HG03558 (cell line): Measurements from ENCODE around the gene KDM4B.

Source experiments
- ATAC-seq: cut with Tn5 transposase; IDR thresholded peaks from one replicate; pipeline ENCODE4 v1.9.1; 2021; ENCODE audit warnings: moderate number of reproducible peaks; ENCODE audit not compliant: unreplicated experiment; ENCODE audit errors: extremely low read depth

KDM4B gene

GRCh38 chr19:5097959-5098623 lies 129.2 kb downstream of the KDM4B start:
- no peak for ATAC-seq

GRCh38 chr19:5098646-5099045 lies 129.7 kb downstream of the KDM4B start:
- no peak for ATAC-seq

DNA sequence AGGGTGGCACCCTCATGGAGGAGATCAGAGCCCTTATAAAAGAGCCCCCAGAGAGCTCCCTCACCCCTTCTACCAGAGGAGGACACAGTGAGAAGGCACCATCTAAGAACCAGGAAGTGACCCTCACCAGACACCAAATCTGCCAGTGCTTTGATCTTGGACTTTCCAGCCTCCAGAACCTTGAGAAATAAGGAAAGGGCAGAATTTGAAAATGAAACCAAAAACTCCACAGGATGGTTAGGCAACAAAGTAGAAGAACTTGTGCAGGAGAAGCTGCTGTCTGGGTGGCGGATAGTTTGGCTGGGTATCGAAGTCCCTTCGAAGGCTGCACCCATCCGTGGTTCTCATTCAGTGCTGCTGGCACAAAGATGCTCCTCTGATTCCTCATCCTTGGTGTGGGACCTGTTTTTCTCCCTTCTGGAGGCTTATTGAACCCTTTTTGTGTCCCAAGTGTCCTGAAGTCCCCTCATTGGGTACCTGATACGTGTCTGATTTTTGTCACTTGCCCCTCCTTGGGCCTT lies 130.8 kb downstream of the KDM4B start:
- ATAC-seq: no peak

GRCh38 chr19:5101871-5102270 lies 133.0 kb downstream of the KDM4B start:
- no peak for ATAC-seq

- no peak for ATAC-seq
Measured at GRCh38 chr19:5102520-5102919, 133.6 kb downstream of the KDM4B start.

DNA sequence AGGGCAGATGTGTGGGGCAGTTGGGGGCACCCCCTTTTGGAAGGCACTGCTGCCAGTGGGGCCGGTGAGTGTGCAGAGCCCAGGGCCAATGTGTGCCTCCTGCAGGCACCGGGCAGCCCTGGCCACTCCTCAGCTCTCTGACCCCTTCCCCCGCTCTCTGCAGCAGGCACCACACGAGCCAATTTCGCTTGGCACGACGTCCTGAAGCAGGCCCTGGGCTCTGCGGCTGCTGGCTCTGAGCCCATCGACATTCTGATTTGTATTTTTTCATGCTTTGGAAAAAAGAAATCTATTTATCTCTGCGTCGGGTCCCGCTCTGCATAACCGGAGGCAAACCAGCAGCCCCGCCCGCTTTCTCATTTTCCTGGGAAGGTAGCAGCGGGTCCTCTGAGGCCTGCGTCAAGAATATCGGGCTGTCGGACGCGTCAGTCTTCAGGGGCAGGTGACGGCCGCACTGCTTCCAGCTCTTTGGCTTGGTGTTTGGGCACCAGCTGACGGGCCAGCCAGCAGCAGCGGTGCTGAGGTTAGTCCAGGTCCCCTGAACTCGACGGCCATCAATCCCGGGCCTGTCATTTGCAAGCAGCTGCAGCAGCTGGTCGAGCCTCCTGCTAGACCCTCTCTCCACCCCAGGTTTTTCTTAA lies 134.3 kb downstream of the KDM4B start:
- no peak for ATAC-seq

DNA sequence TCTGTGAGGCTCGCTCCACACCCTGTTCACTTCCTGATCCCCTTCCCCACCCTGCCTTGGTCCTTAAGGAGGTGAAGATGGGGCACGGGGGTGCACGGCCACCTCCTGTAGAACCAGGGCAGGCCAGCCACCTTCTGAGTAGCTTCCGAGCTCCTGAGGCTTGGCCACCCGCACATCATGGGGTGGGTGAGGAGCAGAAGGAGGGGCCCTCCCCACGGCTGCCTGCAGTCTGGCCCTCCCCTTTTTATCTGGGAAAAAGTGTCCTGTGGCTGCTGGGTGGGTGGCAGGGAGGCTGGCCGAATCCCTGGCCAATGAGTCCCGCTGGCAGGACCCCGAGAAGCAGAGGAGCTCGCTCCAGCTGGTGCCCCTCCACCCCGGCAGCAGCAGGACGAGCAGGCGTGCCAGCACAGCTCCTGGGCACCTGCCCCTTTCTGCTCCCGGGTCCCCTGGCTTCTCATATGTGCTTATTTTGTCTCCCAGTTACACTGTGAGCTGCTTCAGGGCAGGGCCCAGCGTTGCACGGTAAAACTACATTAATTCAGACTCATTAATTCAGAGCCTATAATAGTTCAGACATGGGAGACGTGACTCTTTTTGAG lies 135.0 kb downstream of the KDM4B start:
- ATAC-seq: no peak

- ATAC-seq: no peak
Measured at GRCh38 chr19:5104871-5105351, 136.0 kb downstream of the KDM4B start.

- ATAC-seq: no peak
Measured at GRCh38 chr19:5106191-5106726, 137.3 kb downstream of the KDM4B start.

DNA sequence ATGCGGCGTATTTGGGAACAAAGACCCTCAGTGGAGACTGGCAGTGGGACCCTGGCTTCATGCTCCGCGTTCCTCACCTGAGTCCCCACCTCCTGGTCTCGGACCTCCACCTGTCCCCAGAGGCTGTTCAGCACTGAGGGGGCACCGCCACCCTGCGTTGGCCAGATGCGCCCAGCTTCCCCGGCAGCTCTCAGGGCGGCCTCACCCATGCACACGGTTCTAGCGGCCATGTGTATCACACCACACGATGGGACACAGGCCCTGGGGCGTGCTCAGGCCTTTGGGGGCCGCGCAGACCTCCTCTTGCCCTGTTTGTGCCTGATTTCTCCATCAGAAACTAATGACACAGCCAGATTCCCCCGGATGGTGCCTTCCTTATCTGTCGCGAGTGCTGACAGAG lies 138.1 kb downstream of the KDM4B start:
- ATAC-seq: no peak

DNA sequence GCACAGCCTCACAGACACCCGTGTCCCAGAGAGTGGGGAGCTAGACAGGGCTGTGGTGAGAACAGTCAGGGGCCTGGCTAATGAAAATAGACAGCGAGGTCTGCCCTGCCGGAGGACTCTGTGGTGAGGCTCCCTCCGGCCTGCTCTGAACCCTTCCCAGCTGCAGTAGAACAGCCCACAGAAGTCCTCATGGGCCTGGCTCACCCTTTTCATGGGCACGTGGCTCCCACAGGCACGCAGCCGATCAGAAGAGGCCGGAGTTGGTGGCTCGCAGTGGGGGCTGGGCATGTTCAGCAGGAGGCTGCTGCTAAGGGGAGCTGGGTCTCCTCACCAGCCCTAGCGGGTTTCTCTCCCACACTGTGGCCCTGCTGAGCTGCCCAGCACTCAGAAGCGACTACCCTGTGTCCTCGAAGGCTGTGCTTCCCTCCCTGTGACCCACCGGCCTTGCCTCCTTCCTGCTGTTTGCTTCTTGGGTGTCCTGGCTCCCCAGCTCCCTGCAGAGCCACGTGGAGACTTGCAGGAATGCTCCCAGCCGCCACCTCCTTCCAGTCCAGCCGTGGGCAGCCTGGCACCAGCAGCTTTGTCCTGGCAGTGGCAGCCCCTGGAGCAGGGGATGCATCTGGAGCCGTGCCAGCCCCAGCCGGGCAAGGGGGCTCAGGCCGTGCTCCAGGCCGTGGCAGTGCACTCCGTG lies 138.7 kb downstream of the KDM4B start:
- no peak for ATAC-seq

- no peak for ATAC-seq
Measured at GRCh38 chr19:5108123-5108596, 139.2 kb downstream of the KDM4B start.

DNA sequence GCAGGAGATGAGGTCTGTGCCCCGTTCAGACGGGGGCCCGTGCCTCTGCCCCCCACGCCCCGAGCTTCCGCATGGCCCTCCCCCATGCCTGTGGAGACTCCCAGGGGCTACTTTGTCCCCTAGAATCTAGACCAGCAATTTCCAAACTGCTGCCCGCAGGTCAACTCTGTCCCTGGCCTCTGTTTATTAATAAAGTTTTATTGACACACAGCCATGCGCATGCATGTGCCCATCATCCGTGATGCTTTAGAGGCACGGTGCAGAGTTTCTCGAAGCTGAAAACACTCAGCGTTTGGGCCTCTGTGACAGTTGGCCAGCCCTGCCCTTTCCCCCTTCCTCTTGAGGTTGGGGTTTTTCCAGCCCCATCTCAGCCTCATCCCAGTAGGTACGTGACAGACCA lies 140.0 kb downstream of the KDM4B start:
- ATAC-seq: no peak

DNA sequence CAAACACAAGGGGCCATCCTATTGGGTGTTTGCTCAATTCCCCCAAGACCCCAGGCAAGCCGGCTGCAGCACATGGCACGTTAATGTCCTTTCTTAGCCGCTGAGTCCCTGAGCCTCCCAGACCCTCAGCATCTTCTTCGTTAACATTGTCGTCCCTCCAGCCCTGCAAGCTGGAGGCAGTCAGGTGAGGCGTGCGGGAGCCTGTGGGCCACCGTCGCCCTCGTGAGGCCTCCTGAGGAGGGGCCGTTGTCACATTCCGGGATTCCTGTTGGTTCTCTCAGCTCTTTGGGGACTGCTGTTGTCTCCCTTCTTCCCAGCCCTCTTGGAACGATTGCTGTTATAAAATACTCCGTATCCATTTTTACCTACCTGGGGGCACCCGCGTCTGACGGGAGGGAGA lies 140.6 kb downstream of the KDM4B start:
- ATAC-seq: no peak

DNA sequence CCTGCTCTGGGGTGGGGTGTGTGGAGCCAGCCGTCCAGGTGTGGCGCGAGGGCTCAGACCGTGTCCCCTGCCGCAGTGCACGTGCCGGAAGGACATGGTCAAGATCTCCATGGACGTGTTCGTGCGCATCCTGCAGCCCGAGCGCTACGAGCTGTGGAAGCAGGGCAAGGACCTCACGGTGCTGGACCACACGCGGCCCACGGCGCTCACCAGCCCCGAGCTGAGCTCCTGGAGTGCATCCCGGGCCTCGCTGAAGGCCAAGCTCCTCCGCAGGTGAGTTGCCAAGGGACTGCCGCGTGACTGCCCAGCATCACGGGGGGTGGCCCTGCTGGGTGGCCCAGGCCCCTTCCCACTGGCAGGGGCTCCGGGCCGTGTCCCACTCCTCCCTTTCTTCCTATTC lies 141.6 kb downstream of the KDM4B start:
- ATAC-seq: no peak

- no peak for ATAC-seq
Measured at GRCh38 chr19:5111051-5111450, 142.1 kb downstream of the KDM4B start.

DNA sequence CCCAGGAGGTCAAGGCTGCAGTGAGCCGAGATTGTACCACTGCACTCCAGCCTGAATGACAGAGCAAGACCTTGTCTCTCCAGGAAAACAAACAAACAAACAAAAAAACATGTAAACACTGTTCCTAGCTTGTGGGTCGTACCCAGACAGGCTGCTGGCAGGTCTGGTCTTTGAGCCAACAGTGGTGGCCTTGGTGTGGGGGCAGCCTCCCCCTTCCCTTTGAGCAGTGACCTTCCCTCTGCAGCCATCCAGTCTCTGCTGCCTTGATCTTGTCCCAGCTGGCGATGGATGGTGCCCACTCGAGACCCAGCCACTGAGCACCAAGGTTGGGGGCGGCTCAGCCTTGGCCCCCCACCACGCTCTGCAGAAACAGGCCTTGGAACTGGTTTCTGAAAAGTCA lies 143.3 kb downstream of the KDM4B start:
- no peak for ATAC-seq

DNA sequence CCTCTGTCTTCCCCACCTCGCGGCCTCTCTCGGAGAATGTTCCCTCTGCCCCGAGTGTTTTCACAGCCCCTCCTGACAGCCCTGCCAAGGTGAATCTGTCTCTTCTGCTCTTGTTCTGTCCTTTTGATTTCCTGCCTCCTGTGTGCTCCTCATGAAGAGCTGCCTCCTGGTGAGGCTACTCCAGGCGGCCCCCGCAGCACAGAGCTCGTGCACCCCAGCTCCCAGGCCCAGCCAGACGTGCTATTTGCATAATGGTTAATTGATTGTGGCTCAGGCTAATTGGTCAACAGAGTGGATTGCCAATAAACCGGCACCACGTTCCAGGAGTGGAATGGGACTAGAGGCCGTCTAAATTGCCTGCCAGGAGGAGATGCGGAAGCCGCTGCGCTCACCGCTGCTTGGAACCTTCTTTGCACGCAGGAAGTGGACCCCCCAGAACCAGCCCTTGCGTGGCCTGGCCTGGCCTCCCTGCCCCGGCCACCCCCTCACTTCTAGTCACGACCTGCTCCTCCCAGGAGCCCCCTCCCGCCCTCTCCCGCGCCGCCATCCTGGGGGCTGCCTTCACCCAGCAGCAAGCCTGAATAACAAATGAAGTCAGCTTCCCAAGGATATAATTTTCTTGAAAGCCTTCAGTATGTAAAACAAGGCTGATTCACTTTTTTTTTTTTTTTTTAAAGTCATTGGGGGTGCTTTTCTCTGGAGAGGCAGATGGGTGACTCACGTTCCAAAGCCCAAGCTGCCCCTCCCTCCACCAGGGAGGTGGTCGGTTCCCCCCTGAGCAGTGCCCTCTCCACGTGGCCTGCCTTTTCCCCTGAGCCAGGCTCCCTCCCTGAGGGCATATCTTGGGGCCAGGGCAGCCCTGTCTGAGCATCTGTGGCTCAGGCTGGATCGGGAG lies 144.0 kb downstream of the KDM4B start:
- no peak for ATAC-seq
